GM12875 (cell line): ENCODE results near the gene CTCF.

ENCODE experiments used
- H3K4me3 ChIP-seq: one replicate; pipeline ENCODE4 v1.5.1; 2011; ENCODE audit warnings: low read depth, low read length, control low read depth
- TF ChIP-seq, protein P1 (sequence below): IDR thresholded peaks from 2 replicates; pipeline ENCODE4 v1.5.1; 2011; ENCODE audit warnings: low read depth, mild to moderate bottlenecking, control low read depth, inconsistent platforms, low read length, moderate library complexity, borderline replicate concordance; ENCODE audit not compliant: insufficient read depth

The CTCF gene

DNA sequence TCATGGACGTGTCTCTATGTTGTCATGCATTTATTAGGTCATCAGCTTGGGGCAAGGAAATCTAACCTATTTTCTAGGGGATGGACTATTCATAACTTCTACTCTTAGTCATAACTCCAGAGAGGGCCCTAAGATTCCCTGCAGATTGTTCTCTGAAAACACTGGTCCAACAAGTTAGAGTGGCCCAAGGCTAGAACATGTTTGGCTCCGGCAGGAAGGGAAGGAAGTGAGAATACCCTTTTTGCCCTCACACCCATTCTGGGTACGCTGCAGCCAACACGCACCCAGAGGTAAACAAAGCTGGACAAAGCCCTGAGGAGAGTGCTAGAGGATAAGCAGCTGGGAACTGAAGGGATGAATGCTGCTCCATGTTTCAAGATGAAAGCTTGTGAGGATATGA lies 114.2 kb downstream of the CTCF start:
- no peak overlapping the region for H3K4me3 ChIP-seq
- TF ChIP-seq, protein P1, sequence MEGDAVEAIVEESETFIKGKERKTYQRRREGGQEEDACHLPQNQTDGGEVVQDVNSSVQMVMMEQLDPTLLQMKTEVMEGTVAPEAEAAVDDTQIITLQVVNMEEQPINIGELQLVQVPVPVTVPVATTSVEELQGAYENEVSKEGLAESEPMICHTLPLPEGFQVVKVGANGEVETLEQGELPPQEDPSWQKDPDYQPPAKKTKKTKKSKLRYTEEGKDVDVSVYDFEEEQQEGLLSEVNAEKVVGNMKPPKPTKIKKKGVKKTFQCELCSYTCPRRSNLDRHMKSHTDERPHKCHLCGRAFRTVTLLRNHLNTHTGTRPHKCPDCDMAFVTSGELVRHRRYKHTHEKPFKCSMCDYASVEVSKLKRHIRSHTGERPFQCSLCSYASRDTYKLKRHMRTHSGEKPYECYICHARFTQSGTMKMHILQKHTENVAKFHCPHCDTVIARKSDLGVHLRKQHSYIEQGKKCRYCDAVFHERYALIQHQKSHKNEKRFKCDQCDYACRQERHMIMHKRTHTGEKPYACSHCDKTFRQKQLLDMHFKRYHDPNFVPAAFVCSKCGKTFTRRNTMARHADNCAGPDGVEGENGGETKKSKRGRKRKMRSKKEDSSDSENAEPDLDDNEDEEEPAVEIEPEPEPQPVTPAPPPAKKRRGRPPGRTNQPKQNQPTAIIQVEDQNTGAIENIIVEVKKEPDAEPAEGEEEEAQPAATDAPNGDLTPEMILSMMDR: no peak

GRCh38 chr16:67676939-67677338 lies 114.6 kb downstream of the CTCF start:
- TF ChIP-seq, protein P1: no peak
- no peak overlapping the region for H3K4me3 ChIP-seq

DNA sequence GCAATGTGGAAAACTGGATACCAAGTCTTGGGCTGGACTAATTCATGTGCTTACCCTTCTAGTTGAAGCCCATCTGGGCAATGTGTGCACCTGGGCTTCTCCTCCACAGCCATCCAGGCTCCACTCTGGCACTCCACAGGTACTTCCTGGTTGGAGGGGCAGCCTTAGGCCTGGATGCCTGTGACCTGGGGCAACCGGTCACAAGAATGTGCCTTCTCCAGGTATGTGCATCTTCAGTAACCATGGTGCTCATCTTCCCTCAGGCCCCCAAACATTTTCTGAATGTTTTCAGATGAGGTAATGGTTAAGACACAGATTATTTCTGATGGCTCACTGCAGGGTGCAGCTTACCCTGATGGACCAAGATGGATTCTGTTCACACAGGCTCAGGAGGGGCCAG lies 115.4 kb downstream of the CTCF start:
- TF ChIP-seq, protein P1: no peak
- no peak overlapping the region for H3K4me3 ChIP-seq

DNA sequence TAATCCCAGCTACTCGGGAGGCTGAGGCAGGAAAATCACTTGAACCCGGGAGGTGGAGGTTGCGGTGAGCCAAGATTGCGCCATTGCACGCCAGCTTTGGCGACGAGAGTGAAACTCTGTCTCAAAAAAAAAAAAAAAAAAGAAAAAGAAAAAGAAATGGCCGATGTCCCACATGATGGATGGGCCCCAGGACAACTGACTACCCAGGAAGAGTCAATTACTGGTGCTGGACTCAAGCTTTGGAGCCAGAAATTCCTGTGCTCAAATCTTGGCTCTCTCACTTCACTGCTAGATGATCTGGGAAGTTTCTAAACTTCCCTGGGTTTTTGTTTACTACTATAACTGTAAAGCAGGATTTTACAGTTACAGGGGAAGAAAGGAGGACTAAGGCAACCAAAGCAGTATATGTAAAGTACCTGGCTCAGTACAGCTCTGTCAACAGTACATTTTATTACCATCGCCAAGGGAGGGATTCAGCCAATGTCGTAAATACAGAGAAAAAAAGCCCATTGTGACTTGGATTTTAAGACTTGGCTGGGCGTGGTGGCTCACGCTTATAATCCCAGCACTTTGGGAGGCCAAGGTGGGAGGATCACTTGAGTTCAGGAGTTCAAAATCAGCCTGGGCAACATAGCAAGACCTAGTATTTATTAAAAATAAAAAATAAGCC lies 116.2 kb downstream of the CTCF start:
- TF ChIP-seq, protein P1: no peak
- H3K4me3 ChIP-seq: no peak overlapping the region

- TF ChIP-seq, protein P1: no peak
- H3K4me3 ChIP-seq: no peak overlapping the region
Observed at GRCh38 chr16:67679935-67680897, 117.9 kb downstream of the CTCF start.

DNA sequence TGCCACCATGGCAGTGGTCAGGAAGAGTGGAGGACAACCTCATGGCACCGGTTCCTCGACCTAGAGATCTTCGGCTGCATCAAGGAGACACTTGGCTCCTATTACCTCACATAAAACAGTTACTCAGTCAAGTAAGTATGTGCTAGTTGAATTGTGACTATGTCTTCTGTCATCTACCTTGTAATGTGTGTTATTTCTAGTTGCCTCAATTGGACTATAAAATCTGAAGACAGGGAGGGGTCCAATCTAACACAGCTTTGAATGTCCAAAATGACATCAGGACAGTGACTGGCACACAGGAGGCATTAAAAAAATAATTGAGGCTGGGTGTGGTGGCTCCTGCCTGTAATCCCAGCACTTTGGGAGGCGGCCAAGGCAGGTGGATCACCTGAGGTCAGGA lies 121.4 kb downstream of the CTCF start:
- TF ChIP-seq, protein P1: no peak
- no peak overlapping the region for H3K4me3 ChIP-seq

- TF ChIP-seq, protein P1: no peak
- no peak overlapping the region for H3K4me3 ChIP-seq
Observed at GRCh38 chr16:67685388-67686112, 123.2 kb downstream of the CTCF start.
